ELR (cell line): Measurements from ENCODE around the gene LRPAP1.
"Not testable (repeated sequence)": the region's sequence is repeated elsewhere in the genome, so short reads cannot be mapped to it uniquely, and the experiment has no call there.

Experiments
- DNase-seq: peaks from one replicate; pipeline ENCODE4 v3.0.0-alpha.2; 2015; ENCODE audit warnings: low read depth

LRPAP1 gene

DNA sequence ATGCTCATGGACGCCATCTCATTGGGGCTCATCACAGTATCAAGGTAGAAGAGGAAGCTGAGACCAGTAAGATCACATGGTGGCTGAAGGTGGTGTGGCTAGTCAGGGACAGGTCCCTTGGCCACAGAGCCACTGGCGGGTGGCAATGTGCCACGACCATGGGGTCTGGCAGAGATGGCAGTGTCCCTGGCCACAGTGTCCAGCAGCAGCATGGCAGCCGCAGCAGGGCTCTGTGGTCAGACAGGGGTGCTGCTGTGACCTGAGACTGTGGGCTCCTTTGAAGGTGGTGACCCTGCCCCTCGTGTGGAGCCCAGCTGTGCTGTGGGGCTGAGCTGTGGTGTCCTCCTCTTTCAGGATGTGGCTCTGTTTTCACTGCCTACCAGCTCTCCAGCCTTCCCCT, 71.3 kb downstream of the LRPAP1 start:
- no peak for DNase-seq

DNA sequence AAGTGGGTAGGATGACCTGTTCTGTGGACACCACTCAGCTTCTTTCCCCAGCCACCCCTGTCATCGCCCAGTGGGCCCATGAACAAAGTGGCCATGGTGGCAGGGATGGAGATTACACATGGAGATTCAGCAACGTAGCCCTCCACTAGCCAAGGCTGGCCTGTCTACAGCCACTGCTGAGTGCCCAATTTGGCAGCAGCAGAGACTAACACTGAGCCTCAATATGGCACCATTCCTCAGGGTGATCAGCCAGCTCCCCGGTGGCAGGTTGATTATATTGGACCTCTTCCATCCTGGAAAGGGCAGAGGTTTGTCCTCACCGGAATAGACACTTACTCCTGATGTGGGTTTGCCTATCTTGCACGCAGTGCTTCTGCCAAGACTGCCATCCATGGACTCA, 73.1 kb downstream of the LRPAP1 start:
- not testable (repeated sequence) for DNase-seq

DNA sequence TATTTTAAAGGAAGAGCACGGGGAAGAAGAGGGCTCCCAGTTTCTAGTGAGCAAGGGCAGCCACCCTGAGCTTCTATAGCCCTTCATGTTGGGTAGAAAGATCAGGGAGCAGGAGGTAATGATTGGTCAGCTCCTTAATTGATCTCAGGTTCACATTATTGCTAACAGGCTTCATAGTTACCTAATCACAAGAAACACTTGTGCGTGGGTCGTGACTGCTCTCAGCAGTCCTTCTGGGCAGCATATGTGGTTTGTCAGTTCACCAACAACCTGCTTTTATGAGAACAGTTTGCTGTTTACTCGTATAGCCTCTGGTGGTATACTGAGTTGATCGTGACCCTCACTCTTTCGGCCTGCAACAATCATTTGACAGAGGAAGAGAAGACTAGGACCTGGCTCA, 73.9 kb downstream of the LRPAP1 start:
- DNase-seq, result no peak

DNA sequence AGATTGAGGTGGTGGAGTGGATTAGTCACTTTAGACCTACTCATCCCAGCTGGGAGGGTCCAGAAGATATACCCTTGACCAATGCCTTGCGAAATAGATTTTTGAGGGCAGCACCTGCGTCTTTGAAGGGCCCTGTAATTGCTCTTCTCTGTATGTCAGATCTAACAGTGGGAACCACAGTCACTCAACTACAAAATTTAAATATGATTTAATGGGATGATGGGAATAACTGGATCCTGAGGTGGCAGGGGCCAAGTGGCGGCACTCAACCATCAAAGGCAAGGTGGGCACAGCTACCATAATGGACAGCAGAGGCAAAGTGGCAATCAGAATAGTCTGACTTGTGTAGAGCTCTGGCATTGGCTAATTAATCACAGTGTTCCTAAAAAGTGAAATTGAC, 76.6 kb downstream of the LRPAP1 start:
- not testable (repeated sequence) for DNase-seq
